SK-N-SH (cell line): ENCODE results near the gene UNC119. TPM values are rescaled to one million over a fixed set of nuclear protein-coding genes. Genes with fewer than 3 reads are reported as not detected.

Experiments
- CTCF ChIA-PET: fragments of 300-600, 350-600 bp; formaldehyde crosslinking; extraction: SDS; loops from one replicate; lab custom pipeline; 2021; lab: Yijun Ruan, JAX
- POLR2A ChIA-PET: fragments of 350-600 bp; sonication (Branson Sonifier 250); formaldehyde crosslinking; extraction: SDS; loops from one replicate; lab custom pipeline; 2020; ENCODE audit warnings: antibody characterized with exemption, inconsistent platforms; lab: Yijun Ruan, JAX
- DNase-seq: peaks from one replicate; pipeline ENCODE4 v3.0.0; 2012
- H2AFZ ChIP-seq: fragments of 200-600 bp; sonication (generic); 2 replicates; pipeline ENCODE4 v1.8.1; 2016; ENCODE audit warnings: antibody characterized with exemption, mild to moderate bottlenecking, low read depth
- H3F3A ChIP-seq: fragments of 200-600 bp; sonication (generic); replicated peaks from 2 replicates; pipeline ENCODE3; 2016; ENCODE audit warnings: antibody characterized with exemption, mild to moderate bottlenecking; ENCODE audit not compliant: insufficient read depth
- H3K27ac ChIP-seq, 2 experiments: fragments of 200-500 bp in 1 of 2; fragments of 200-600 bp in 1 of 2; sonication (Bioruptor generic) in 1 of 2; sonication (generic), shearing (Covaris generic) in 1 of 2; 2 replicates each; pipeline versions ENCODE4 v1.5.1 to v1.6.1; 2014 to 2016; ENCODE audit warnings: low read depth in 2 of 2, inconsistent platforms in 1 of 2, low read length in 1 of 2, mild to moderate bottlenecking in 1 of 2, mixed read lengths in 1 of 2
- H3K27me3 ChIP-seq: fragments of 200-600 bp; sonication (generic), shearing (Covaris generic); 2 replicates; pipeline ENCODE4 v1.6.1; 2016; ENCODE audit warnings: mixed run types; ENCODE audit not compliant: insufficient read depth
- H3K36me3 ChIP-seq, 2 experiments: fragments of 200-500 bp in 1 of 2; fragments of 200-600 bp in 1 of 2; sonication (Bioruptor generic) in 1 of 2; sonication (generic) in 1 of 2; replicated peaks in 1 of 2; 2 replicates each; pipeline versions ENCODE3 to v1.5.1; 2014 to 2016; ENCODE audit warnings: low read length in 1 of 2, mild to moderate bottlenecking in 1 of 2; ENCODE audit not compliant: insufficient read depth in 2 of 2, control insufficient read depth in 1 of 2
- H3K4me1 ChIP-seq, 2 experiments: fragments of 200-500 bp in 1 of 2; fragments of 200-600 bp in 1 of 2; sonication (Bioruptor generic) in 1 of 2; sonication (generic), shearing (Covaris generic) in 1 of 2; 2 replicates each; pipeline versions ENCODE4 v1.5.1 to v1.6.1; 2014 to 2016; ENCODE audit warnings: low read depth in 1 of 2, low read length in 1 of 2, mixed run types in 1 of 2; ENCODE audit not compliant: insufficient read depth in 2 of 2, control insufficient read depth in 1 of 2
- H3K4me2 ChIP-seq: fragments of 200-600 bp; sonication (generic), shearing (Covaris generic); 2 replicates; pipeline ENCODE4 v1.6.1; 2017; ENCODE audit warnings: mixed run types
- H3K4me3 ChIP-seq, 2 experiments: fragments of 200-500 bp in 1 of 2; fragments of 200-600 bp in 1 of 2; sonication (Bioruptor generic) in 1 of 2; sonication (generic), shearing (Covaris generic) in 1 of 2; 2 replicates each; pipeline versions ENCODE4 v1.5.1 to v1.8.1; 2014 to 2016; ENCODE audit warnings: low read depth in 2 of 2, inconsistent platforms in 1 of 2, low read length in 1 of 2, mild to moderate bottlenecking in 1 of 2, mixed read lengths in 1 of 2, moderate library complexity in 1 of 2
- H3K79me2 ChIP-seq: fragments of 200-600 bp; sonication (generic); 2 replicates; pipeline ENCODE4 v1.8.1; 2017; ENCODE audit warnings: mild to moderate bottlenecking; ENCODE audit not compliant: insufficient read depth
- H3K9ac ChIP-seq: fragments of 200-600 bp; sonication (generic); 2 replicates; pipeline ENCODE4 v1.6.1; 2017; ENCODE audit warnings: mixed run types
- H3K9me2 ChIP-seq: fragments of 200-600 bp; sonication (generic); 2 replicates; pipeline ENCODE4 v1.6.1; 2017; ENCODE audit warnings: mixed run types
- H3K9me3 ChIP-seq: fragments of 200-600 bp; sonication (generic); 2 replicates; pipeline ENCODE4 v1.6.1; 2017; ENCODE audit warnings: mixed run types, mild to moderate bottlenecking, moderate library complexity
- H4K20me1 ChIP-seq: fragments of 200-600 bp; sonication (generic); 2 replicates; pipeline ENCODE4 v1.6.1; 2017; ENCODE audit warnings: mild to moderate bottlenecking, mixed run types; ENCODE audit not compliant: insufficient read depth
- CHD2 ChIP-seq: fragments of 150-350 bp; IDR thresholded peaks from 2 replicates; pipeline ENCODE4 v1.6.1; 2018; ENCODE audit warnings: low read length; ENCODE audit not compliant: partially characterized antibody
- EP300 ChIP-seq, 2 experiments: IDR thresholded peaks; 2 replicates each; pipeline versions ENCODE4 v1.4.0 to v1.6.1; 2012; ENCODE audit warnings: borderline replicate concordance in 1 of 2, low read depth in 1 of 2, low read length in 1 of 2
- FOSL2 ChIP-seq: IDR thresholded peaks from 2 replicates; pipeline ENCODE4 v1.4.0; 2012; ENCODE audit warnings: low read depth, mild to moderate bottlenecking, moderate library complexity, borderline replicate concordance
- IRF3 ChIP-seq: fragments of 150-350 bp; IDR thresholded peaks from 2 replicates; pipeline ENCODE4 v1.6.1; 2016; ENCODE audit warnings: mild to moderate bottlenecking, low read depth, low read length
- MXI1 ChIP-seq: IDR thresholded peaks from 2 replicates; pipeline ENCODE4 v1.6.1; 2012; ENCODE audit warnings: mild to moderate bottlenecking, low read depth, low read length, improper control_type of control experiment
- PBX3 ChIP-seq: IDR thresholded peaks from 2 replicates; pipeline ENCODE4; 2012
- POLR2AphosphoS5 ChIP-seq: IDR thresholded peaks from 2 replicates; pipeline ENCODE4 v1.6.1; 2012; ENCODE audit warnings: low read depth, low read length
- RCOR1 ChIP-seq: fragments of 150-350 bp; IDR thresholded peaks from 2 replicates; pipeline ENCODE4 v1.6.1; 2017; ENCODE audit warnings: antibody characterized with exemption, low read length
- REST ChIP-seq: IDR thresholded peaks from 2 replicates; pipeline ENCODE4 v1.6.1; 2012; ENCODE audit warnings: mild to moderate bottlenecking, low read depth, low read length, moderate library complexity
- SIN3A ChIP-seq: IDR thresholded peaks from 2 replicates; pipeline ENCODE4 v1.6.1; 2012; ENCODE audit warnings: low read depth, mild to moderate bottlenecking, low read length, moderate library complexity, borderline replicate concordance
- TCF12 ChIP-seq: IDR thresholded peaks from 2 replicates; pipeline ENCODE4 v1.4.0; 2012
- USF1 ChIP-seq: IDR thresholded peaks from 2 replicates; pipeline ENCODE4 v1.4.0; 2012; ENCODE audit warnings: low read depth, borderline replicate concordance
- ZBTB33 ChIP-seq: IDR thresholded peaks from 2 replicates; pipeline ENCODE4 v1.4.0; 2012; ENCODE audit warnings: low read depth, borderline replicate concordance
- WGBS: methylation state at CpG from one replicate; pipeline ENCODE4 v1.1.6; 2017; ENCODE audit warnings: low lambda C conversion rate; 5-methylcytosine and 5-hydroxymethylcytosine counted together
- polyA plus RNA-seq, 3 experiments: library from polyadenylated mRNA; depleted of rRNA; stranded (reverse); fragments of >200 nt; gene quantifications; 2 replicates each; pipeline ENCODE4 v1.2.3, GENCODE V29; 2012

UNC119 gene
- polyA plus RNA-seq, 1 of the 3 experiments (the other 2 are of a cell fraction): 89.9 TPM

- CTCF ChIA-PET: interaction anchor here (1.3 to 2.9 kb wide), 3 partner anchors 12 to 40 kb away, joined by 3 to 13 read pairs (median 6); no protein-coding TSS in a partner anchor
- peaks cover 19% of the 10 kb centered on the region for H3K27me3 ChIP-seq
These were observed 45.5 kb downstream of the UNC119 start for GRCh38 chr17:28506763-28507487.

More at GRCh38 chr17:28506763-28507487, 45.5 kb downstream of the UNC119 start:
- TF ChIP-seq SIN3A (no peak), CHD2 (no peak), TCF12 (no peak), EP300 (IDR thresholded peaks at IDR 0.05; ENCODE audit: borderline replicate concordance in 1 of 2, low read depth in 1 of 2, low read length in 1 of 2) (no peak), REST (no peak), FOSL2 (no peak), USF1 (no peak), ZBTB33 (no peak), PBX3 (no peak), MXI1 (no peak), IRF3 (no peak), RCOR1 (no peak), POLR2AphosphoS5 (no peak)
- TF ChIP-seq, all 33 proteins: peak for 0
- no peaks in the 10 kb centered on the region for H4K20me1 ChIP-seq
- no peak overlapping the region for H2AFZ ChIP-seq
- no peaks in the 10 kb centered on the region for H3F3A ChIP-seq
- no peaks in the 10 kb centered on the region for H3K4me1 ChIP-seq
- H3K9ac ChIP-seq: no peak overlapping the region
- no peak overlapping the region for H3K4me2 ChIP-seq
- H3K79me2 ChIP-seq: no peaks in the 10 kb centered on the region
- POLR2A ChIA-PET: no interaction called here
- no peaks in the 10 kb centered on the region for H3K36me3 ChIP-seq
- no peaks in the 10 kb centered on the region for H3K9me3 ChIP-seq
- WGBS: 47% methylated on average over 13 of the region's 14 CpGs
- no peak overlapping the region for H3K4me3 ChIP-seq
- H3K27ac ChIP-seq: no peak overlapping the region
- DNase-seq: no peak
- H3K9me2 ChIP-seq: no peaks in the 10 kb centered on the region
